Colonic mucosa (tissue), 4 donors: ENCODE measurements around the gene TNFAIP8. TPM values are rescaled to one million over a fixed set of nuclear protein-coding genes. Genes with fewer than 3 reads are reported as not detected.

Source experiments
- DNase-seq: peaks from one replicate; pipeline ENCODE4 v3.0.0-alpha.2; 2020
- H3K27ac ChIP-seq: fragments of 200-600 bp; one replicate; pipeline ENCODE4 v1.8.0; 2021
- H3K27me3 ChIP-seq: fragments of 200-600 bp; one replicate; pipeline ENCODE4 v1.8.0; 2021
- H3K36me3 ChIP-seq: fragments of 200-600 bp; one replicate; pipeline ENCODE4 v1.8.0; 2021
- H3K4me1 ChIP-seq: fragments of 200-600 bp; one replicate; pipeline ENCODE4 v1.8.0; 2021; ENCODE audit warnings: mild to moderate bottlenecking
- H3K4me3 ChIP-seq: fragments of 200-600 bp; one replicate; pipeline ENCODE4 v1.8.0; 2021
- H3K9ac ChIP-seq, 2 donors: one replicate each; pipeline ENCODE4 v1.7.0; 2013; ENCODE audit warnings: control low read depth in 2 of 2, low read depth in 2 of 2, low read length in 2 of 2
- H3K9me3 ChIP-seq: fragments of 200-600 bp; one replicate; pipeline ENCODE4 v1.8.0; 2021
- intact Hi-C: fragments of 100-400 bp; cut with DNase I; formaldehyde crosslinking; loops from one replicate; pipeline ENCODE4 v1.14.1; 2022
- total RNA-seq, 2 donors: library from RNA; stranded (reverse); fragmentation: NEBNext Ultra II Directional in 1 of 2; extraction: Animal tissue kit (Norgen Biotek cat#: 25700) in 1 of 2; gene quantifications; one replicate each; pipeline ENCODE4 v1.2.1, GENCODE V29; 2021
- TF ChIP-seq, protein P1 (sequence below): fragments of 200-600 bp; IDR thresholded peaks from one replicate; pipeline ENCODE4 v1.8.0; 2022; ENCODE audit warnings: antibody characterized with exemption, mild to moderate bottlenecking
- donor health status: healthy.
- donor health status: DM: no; HTN: no; CAD: no.
- donor health status: DM: no; HTN: no; CAD: no.

TNFAIP8 gene
- total RNA-seq, 2 donors from 2014 or later: 11.0 to 12.7 TPM

DNA sequence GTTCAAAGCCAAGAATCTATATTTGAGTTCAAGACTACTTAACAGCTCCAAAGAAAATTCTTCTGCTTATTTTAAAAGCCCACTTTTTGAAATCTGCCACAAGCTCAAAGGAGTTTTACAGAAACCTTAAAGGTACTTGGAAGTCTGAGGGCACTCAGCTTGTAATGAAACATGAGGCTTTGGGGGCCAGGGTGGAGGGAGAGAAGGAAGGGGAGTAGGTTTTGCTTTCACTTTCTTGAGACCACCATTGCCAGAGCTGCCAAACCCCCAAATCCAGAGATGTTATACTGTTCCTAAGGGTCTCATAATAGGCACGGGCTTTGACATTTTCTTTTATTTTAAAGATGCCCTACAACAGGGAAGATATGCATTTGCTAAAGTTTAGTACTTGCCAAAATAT, 42.6 kb upstream of the TNFAIP8 start:
- TF ChIP-seq, protein P1, sequence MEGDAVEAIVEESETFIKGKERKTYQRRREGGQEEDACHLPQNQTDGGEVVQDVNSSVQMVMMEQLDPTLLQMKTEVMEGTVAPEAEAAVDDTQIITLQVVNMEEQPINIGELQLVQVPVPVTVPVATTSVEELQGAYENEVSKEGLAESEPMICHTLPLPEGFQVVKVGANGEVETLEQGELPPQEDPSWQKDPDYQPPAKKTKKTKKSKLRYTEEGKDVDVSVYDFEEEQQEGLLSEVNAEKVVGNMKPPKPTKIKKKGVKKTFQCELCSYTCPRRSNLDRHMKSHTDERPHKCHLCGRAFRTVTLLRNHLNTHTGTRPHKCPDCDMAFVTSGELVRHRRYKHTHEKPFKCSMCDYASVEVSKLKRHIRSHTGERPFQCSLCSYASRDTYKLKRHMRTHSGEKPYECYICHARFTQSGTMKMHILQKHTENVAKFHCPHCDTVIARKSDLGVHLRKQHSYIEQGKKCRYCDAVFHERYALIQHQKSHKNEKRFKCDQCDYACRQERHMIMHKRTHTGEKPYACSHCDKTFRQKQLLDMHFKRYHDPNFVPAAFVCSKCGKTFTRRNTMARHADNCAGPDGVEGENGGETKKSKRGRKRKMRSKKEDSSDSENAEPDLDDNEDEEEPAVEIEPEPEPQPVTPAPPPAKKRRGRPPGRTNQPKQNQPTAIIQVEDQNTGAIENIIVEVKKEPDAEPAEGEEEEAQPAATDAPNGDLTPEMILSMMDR: no peak
- intact Hi-C loops: no loop called here
- H3K27me3 ChIP-seq: no peaks in the 10 kb centered on the region
- DNase-seq: no peak
- no peak overlapping the region for H3K9ac ChIP-seq
- H3K27ac ChIP-seq: no peak overlapping the region
- H3K4me1 ChIP-seq: no peaks in the 10 kb centered on the region
- no peak overlapping the region for H3K4me3 ChIP-seq
- no peaks in the 10 kb centered on the region for H3K9me3 ChIP-seq
- H3K36me3 ChIP-seq: no peaks in the 10 kb centered on the region

- no peaks in the 10 kb centered on the region for H3K36me3 ChIP-seq
- H3K27ac ChIP-seq: no peak overlapping the region
- DNase-seq: no peak
- H3K9me3 ChIP-seq: no peaks in the 10 kb centered on the region
- H3K4me1 ChIP-seq: no peaks in the 10 kb centered on the region
- no peak overlapping the region for H3K9ac ChIP-seq
- TF ChIP-seq, protein P1: no peak
- intact Hi-C loops: no loop called here
- no peak overlapping the region for H3K4me3 ChIP-seq
- H3K27me3 ChIP-seq: no peaks in the 10 kb centered on the region
These were observed 41.9 kb upstream of the TNFAIP8 start for GRCh38 chr5:119313658-119314605.

DNA sequence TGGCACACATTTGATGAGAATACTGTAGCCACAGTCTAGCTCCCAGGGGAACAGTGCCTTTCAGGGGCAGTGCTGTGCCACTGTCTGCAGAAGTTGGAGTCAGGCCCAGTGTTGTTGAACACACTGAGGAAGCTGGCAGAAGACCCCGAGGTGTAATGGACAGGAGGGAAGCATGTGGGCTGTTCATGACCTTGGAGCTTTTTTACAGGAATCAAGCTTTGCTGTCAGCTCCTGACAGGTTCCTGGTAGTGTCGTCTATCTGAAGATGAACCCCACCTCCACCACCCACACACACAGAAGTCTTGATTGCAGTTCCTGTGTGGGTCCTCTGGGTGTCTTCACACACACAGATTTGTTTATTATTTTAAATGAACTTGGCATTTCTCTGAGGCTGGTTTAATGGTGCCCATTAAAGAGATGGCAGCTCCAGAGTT, 40.3 kb upstream of the TNFAIP8 start:
- no peak overlapping the region for H3K9ac ChIP-seq
- TF ChIP-seq, protein P1: peak; percentile 23
- H3K4me1 ChIP-seq: no peaks in the 10 kb centered on the region
- no peaks in the 10 kb centered on the region for H3K36me3 ChIP-seq
- H3K27ac ChIP-seq: no peak overlapping the region
- DNase-seq: no peak
- no peaks in the 10 kb centered on the region for H3K27me3 ChIP-seq
- intact Hi-C loops: no loop called here
- H3K9me3 ChIP-seq: no peaks in the 10 kb centered on the region
- H3K4me3 ChIP-seq: no peak overlapping the region

DNA sequence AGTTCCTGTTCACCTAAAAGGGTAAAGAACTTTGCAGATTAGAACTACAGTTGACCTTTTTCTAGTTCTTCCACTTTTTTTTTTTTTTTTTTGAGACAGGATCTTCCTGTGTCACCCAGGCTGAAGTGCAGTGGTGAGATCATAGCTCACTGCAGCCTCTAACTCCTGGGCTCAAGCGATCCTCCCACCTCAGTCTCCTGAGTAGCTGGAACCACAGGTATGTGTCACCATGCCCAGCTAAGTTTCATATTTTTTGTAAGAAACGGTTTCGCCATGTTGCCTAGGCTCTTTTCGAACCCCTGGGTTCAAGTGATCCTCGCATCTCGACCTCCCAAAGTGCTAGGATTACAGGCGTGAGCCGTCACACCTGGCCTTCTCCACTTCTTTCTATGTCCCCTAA, 39.7 kb upstream of the TNFAIP8 start:
- intact Hi-C loops: no loop called here
- no peak overlapping the region for H3K27ac ChIP-seq
- H3K4me3 ChIP-seq: no peak overlapping the region
- H3K4me1 ChIP-seq: no peaks in the 10 kb centered on the region
- TF ChIP-seq, protein P1: no peak
- no peaks in the 10 kb centered on the region for H3K27me3 ChIP-seq
- H3K9me3 ChIP-seq: no peaks in the 10 kb centered on the region
- no peaks in the 10 kb centered on the region for H3K36me3 ChIP-seq
- DNase-seq: no peak
- no peak overlapping the region for H3K9ac ChIP-seq

- Histone ChIP-seq H3K27ac (no peak overlapping the region), H3K9me3 (no peaks in the 10 kb centered on the region), H3K27me3 (no peaks in the 10 kb centered on the region), H3K36me3 (no peaks in the 10 kb centered on the region), H3K4me3 (no peak overlapping the region), H3K9ac (no peak overlapping the region), H3K4me1 (no peaks in the 10 kb centered on the region)
- intact Hi-C loops: no loop called here
- TF ChIP-seq, protein P1: no peak
- no peak for DNase-seq
These were observed 38.9 kb upstream of the TNFAIP8 start for GRCh38 chr5:119316906-119317305.
